Dendritic cell treated with granulocyte-macrophage colony-stimulating factor and Interleukin-4, amounts not matched to agents 40 ng/mL and 50 ng/mL, for 4 days (primary cell): ENCODE data around the gene SGF29.

Experiments used
- H3K27ac Mint-ChIP-seq: one replicate; pipeline ENCODE4 v1.8.0; 2022; ENCODE audit warnings: mild to moderate bottlenecking, mixed read lengths
- H3K27me3 Mint-ChIP-seq: one replicate; pipeline ENCODE4 v1.8.0; 2022; ENCODE audit warnings: mild to moderate bottlenecking, mixed read lengths
- H3K36me3 Mint-ChIP-seq: one replicate; pipeline ENCODE4 v1.8.0; 2022; ENCODE audit warnings: low read depth, mixed read lengths
- H3K4me1 Mint-ChIP-seq: one replicate; pipeline ENCODE4 v1.8.0; 2022; ENCODE audit warnings: low read depth, mixed read lengths
- H3K4me3 Mint-ChIP-seq: one replicate; pipeline ENCODE4 v1.8.0; 2022; ENCODE audit warnings: mild to moderate bottlenecking, moderate library complexity, mixed read lengths
- H3K9me3 Mint-ChIP-seq: one replicate; pipeline ENCODE4 v1.8.0; 2022; ENCODE audit warnings: mixed read lengths
- intact Hi-C: fragments of 100-400 bp; cut with micrococcal nuclease; formaldehyde crosslinking; loops from one replicate; pipeline ENCODE4 v1.15.0; 2022

The SGF29 gene

DNA sequence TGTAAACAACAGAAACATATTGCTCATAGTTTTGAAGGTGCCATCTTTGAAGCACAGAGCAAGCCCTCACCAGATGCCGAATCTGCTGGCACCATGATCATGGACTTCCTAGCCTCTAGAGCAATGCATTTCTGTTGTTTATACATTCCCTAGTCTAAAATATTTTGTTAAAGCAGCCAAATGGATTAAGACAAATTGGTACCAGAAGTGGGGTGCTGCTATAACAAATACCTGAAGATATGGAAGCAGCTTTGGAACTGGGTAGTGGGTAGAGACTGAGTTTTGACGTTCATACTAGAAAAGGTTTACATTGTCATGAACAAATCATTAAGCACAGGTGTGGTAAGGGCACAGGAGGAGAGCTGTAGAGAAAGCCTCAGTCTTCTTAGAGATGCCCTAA, 13.6 kb downstream of the SGF29 start:
- Mint-ChIP-seq H3K27ac (no peak overlapping the region), H3K4me1 (peaks cover 13% of the 10 kb centered on the region), H3K36me3 (peaks cover 26% of the 10 kb centered on the region), H3K9me3 (peaks cover 9% of the 10 kb centered on the region), H3K27me3 (no peaks in the 10 kb centered on the region), H3K4me3 (no peak overlapping the region)
- intact Hi-C loops: no loop called here

DNA sequence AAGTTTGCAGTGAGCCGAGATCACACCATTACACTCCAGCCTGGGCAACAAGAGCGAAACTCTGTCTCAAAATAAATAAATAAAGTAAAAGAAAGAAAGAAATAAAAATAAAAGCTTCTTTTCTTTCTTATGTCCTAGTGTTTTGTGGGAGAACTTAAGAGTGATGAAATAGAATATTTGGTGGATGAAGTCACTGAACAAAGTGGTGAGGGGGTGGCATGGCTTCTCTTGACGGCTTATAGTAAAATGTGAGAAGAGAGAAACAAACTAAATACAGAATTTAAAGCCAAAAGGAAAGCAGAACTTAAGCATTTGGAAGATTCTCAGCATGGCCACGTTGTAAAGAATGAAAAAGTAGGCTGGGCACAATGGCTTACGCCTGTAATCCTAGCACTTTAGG, 15.3 kb downstream of the SGF29 start:
- Mint-ChIP-seq H3K27me3 (no peaks in the 10 kb centered on the region), H3K9me3 (peaks cover 9% of the 10 kb centered on the region), H3K27ac (no peak overlapping the region), H3K4me3 (no peak overlapping the region), H3K4me1 (peaks cover 26% of the 10 kb centered on the region), H3K36me3 (peaks cover 26% of the 10 kb centered on the region)
- intact Hi-C loops: no loop called here

DNA sequence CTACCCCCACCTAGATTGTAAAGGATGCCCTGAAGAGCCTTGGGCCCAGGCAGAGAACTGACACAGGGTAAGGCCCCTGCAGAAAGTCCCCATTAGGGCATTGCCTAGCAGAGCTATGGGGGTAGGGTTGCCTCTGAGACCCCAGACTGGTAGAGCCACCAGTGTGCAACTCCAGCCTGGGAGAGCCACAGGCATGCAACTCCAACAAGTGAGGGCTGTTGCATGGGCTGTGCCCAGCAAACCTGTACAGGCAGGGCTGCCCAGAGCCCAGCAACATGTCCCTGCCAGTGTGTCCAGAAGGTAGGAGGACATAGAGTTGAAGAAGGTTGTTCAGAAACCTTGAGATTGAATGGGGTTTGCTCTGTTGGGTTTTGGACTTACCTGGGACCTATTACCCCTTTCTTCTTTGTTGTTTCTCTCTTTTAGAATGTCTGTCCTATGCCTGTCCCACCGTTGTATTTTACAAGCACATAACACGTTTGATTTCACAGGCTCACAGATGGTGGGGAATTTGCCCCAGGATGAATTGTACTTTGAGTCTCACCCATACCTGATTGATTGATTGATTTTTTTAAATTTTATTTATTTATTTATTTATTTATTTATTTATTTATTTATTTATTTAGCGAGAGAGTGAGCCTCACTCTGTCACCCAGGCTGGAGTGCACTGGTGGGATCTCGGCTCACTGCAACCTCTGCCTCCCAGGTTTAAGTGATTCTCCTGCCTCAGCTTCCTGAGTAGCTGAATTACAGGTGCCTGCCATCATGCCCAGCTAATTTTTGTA, 16.4 kb downstream of the SGF29 start:
- Mint-ChIP-seq H3K9me3 (peaks cover 9% of the 10 kb centered on the region), H3K4me3 (no peak overlapping the region), H3K27ac (no peak overlapping the region), H3K36me3 (peaks cover 23% of the 10 kb centered on the region), H3K4me1 (peaks cover 34% of the 10 kb centered on the region), H3K27me3 (no peaks in the 10 kb centered on the region)
- intact Hi-C loops: no loop called here

DNA sequence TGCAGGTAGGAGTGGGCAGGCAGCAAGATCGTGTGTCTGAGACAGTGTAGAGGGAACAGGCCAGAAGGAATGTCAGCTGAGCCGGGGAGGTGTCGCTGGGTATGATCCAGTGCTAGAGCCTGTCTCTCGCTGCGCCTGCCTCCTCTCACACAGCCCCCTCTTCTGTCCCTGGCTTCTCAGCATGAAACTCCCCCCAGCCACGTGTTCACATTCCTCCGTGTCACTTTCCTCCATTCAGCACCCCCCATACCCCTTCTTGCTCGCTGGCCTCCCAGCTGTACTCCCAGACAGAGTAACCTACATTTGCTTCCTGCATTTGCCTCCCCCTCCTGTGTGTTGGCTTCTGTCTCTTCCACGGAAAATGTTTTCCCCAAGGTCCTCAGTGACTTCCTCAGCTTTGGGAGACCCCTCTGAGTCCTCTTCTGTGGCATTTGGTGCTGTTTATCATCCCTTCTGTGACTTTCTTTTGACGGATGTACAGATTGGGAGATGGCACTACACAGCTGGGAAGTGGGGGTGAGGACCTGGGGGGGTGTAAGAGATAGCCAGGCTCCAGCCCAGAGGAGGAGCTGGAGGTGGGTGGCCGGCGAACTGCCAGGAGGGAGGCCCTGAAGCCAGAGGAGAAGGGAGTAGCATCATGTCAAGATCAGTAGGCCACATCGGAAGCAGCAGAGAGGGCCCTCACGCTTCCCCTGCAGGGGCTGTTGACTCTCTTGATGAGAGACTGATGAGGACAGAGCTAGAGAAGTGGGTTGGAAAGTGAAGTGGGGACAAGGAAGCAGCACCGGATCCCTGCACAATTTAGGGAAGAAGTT, 19.2 kb downstream of the SGF29 start:
- Mint-ChIP-seq H3K4me1 (peaks cover 28% of the 10 kb centered on the region), H3K27me3 (no peaks in the 10 kb centered on the region)

DNA sequence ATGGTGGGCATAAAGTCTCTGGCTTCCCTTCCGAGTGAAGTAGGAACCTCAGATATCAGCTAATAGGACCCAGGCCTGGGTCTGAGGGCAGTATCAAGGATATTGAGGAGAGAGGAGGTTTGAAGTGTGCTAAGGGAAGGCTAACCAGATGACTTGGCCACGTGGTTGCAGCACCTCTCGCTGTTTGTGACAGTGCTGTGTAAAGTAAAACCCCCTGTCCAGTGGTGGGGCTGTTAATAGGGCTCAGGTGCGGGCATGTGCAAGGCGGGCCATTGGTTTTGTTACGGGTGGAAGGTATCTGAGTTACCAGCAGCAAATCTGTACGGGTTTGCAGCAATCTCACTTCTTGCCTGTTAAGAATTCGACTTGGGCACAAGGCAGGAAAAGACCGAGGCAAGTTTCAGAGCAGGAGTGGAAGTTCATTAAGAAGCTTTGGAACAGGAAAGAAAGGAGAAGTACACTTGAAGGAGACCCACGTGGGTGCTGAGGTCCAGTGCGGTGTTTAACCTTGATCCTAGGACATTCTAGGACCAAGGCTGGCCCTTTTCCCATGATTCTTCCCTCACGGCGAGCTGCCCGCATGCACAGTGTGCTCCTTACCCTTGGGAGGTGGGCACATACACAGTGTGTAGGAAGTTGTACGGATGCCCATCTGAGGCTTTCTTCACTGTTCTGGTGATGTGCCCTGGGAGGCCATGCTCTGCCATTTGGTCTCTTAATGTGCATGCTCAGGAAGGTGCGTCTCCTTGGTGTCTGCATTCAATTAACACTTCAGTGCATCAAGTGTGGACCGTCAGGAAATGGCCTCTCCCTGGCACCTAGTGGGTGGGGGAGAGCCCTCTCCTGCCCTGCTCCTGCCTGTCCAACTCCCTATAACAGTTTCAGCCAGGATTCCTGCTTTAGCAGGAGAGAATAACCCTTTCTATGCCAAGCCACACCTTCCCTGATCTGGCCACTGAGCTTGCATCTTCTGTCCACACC, 20.3 kb downstream of the SGF29 start:
- peaks cover 28% of the 10 kb centered on the region for H3K4me1 Mint-ChIP-seq
- H3K9me3 Mint-ChIP-seq: no peaks in the 10 kb centered on the region
- H3K27ac Mint-ChIP-seq: peak overlapping the region; percentile 60
- no peaks in the 10 kb centered on the region for H3K27me3 Mint-ChIP-seq
- intact Hi-C loops: no loop called here
- peak overlapping the region; percentile 9 for H3K4me3 Mint-ChIP-seq
- H3K36me3 Mint-ChIP-seq: no peaks in the 10 kb centered on the region

More for the DNA sequence above, 19.2 kb downstream of the SGF29 start:
- H3K36me3 Mint-ChIP-seq: no peaks in the 10 kb centered on the region
- peak overlapping the region; percentile 60 for H3K27ac Mint-ChIP-seq
- peak overlapping the region; percentile 6 for H3K4me3 Mint-ChIP-seq
- intact Hi-C loops: no loop called here
- no peaks in the 10 kb centered on the region for H3K9me3 Mint-ChIP-seq

DNA sequence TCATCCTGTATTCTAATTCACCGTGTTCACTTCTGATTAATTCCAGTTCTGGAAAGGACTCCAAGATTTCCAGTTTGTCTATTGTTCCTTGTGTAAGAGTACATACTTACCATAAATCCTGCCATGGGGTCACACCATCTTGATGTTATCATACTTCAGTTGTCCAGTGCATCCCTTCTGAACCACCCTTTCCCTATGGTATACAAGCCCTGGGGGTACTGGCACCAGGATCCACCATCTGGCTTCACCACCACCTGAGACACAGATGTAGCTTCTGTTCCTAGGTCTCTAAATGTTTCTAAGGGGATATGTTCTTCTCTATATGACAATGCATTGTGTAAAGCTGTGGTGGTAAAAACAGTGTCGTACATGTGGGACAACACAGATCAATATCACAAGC, 21.2 kb downstream of the SGF29 start:
- Mint-ChIP-seq H3K9me3 (no peaks in the 10 kb centered on the region), H3K27ac (no peak overlapping the region), H3K4me1 (peaks cover 28% of the 10 kb centered on the region), H3K36me3 (peaks cover 5% of the 10 kb centered on the region), H3K4me3 (no peak overlapping the region), H3K27me3 (no peaks in the 10 kb centered on the region)
- intact Hi-C loops: no loop called here

DNA sequence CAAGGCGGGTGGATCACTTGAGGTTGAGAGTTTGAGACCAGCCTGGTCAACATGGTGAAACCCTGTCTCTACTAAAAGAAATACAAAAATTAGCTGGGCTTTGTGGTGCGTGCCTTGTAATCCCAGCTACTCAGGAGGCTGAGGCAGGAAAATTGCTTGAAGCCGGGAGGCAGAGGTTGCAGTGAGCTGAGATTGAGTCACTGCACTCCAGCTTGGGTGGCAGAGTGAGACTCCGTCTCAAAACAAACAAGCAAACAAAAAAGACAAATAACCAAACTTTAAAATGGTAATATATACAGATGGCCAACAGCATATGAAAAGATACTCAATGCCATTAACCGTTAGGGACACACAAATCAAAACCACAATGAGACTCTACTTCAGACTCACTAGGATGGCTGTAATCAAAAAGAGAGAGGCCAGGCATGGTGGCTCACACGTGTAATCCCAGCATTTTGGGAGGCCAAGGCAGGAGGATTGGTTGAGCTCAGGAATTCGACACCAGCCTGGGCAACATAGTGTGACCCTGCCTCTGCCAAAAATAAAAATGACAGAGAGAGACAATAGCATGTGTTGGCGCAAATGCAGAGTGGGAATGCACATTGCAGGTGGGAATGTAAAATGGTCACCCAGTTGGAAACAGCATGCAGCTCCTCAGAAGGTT, 21.9 kb downstream of the SGF29 start:
- peaks cover 28% of the 10 kb centered on the region for H3K4me1 Mint-ChIP-seq
- H3K36me3 Mint-ChIP-seq: peaks cover 12% of the 10 kb centered on the region
- H3K27ac Mint-ChIP-seq: no peak overlapping the region
- H3K9me3 Mint-ChIP-seq: no peaks in the 10 kb centered on the region
- no peak overlapping the region for H3K4me3 Mint-ChIP-seq
- intact Hi-C loops: no loop called here
- H3K27me3 Mint-ChIP-seq: no peaks in the 10 kb centered on the region

DNA sequence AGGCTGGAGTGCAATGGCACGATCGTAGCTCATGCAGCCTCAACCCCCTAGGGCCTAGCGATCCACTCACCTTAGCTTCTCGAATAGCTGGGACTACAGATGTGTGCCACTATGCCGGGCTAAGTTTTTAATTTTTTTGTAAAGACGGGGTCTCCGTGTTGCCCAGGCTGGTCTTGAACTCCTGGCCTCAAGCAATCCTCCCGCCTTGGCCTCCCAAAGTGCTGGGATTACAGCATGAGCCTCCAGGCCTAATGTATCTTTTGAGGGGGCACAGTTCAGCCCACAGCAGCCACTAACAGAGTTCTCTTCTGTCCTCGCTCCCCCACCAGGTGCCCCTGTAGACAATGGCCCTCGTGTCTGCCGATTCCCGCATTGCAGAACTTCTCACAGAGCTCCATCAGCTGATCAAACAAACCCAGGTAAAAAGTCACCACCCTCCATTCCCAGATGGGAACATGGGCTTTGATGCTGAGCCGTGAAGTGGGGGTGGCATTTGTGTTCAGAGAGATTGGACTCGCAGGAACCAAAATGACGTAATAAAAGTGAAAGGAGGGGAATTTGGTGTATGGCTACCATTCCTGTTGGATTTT, 27.1 kb downstream of the SGF29 start:
- intact Hi-C loops: no loop called here
- no peak overlapping the region for H3K27ac Mint-ChIP-seq
- H3K9me3 Mint-ChIP-seq: no peaks in the 10 kb centered on the region

DNA sequence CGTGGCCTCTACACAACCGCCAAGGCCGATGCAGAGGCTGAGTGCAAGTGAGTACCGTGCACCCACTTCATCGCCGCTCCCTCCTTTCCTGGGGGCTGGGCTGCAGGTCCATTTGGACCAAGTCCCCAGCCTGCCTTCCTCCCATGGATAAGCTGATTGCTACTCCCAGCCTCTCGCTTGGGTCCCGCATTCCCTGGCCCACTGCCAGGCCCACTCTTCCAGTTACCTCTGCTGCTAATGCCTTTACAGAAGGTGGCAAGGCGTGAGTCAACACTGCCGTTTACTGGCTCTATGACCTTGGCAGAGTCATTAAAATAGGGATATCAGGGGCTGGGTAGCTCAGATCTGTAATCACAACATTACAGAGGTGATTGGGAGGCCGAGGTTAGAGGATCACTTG, 32.0 kb downstream of the SGF29 start:
- Mint-ChIP-seq H3K4me3 (no peak overlapping the region), H3K9me3 (no peaks in the 10 kb centered on the region), H3K27me3 (no peaks in the 10 kb centered on the region), H3K36me3 (peaks cover 96% of the 10 kb centered on the region), H3K27ac (no peak overlapping the region), H3K4me1 (peaks cover 9% of the 10 kb centered on the region)
- intact Hi-C loops: no loop called here

More for the DNA sequence above, 27.1 kb downstream of the SGF29 start:
- Mint-ChIP-seq H3K4me3 (no peak overlapping the region), H3K4me1 (peaks cover 5% of the 10 kb centered on the region), H3K27me3 (no peaks in the 10 kb centered on the region), H3K36me3 (peaks cover 64% of the 10 kb centered on the region)

DNA sequence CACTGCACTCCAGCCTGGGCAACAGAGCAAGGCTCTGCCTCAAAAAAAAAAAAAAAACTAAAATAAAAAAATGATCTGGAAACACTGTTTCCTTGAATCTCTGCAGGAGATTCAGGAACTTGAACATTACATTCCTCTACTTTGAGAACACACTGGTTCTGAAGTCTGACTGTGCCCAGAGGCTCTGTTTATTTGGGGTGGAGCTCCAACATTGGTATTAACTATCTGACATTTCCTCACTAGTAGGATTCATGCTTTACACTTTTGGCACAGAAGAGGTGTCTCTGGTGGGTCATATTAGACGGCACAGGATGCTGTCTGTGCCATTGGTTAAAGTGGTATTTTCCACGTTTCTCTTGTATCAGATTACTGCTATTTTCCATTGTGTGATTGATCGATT, 32.7 kb downstream of the SGF29 start:
- H3K27ac Mint-ChIP-seq: no peak overlapping the region
- intact Hi-C loops: no loop called here
- H3K4me1 Mint-ChIP-seq: peaks cover 9% of the 10 kb centered on the region
- no peaks in the 10 kb centered on the region for H3K9me3 Mint-ChIP-seq
- H3K4me3 Mint-ChIP-seq: no peak overlapping the region
- no peaks in the 10 kb centered on the region for H3K27me3 Mint-ChIP-seq
- H3K36me3 Mint-ChIP-seq: peaks cover 96% of the 10 kb centered on the region

DNA sequence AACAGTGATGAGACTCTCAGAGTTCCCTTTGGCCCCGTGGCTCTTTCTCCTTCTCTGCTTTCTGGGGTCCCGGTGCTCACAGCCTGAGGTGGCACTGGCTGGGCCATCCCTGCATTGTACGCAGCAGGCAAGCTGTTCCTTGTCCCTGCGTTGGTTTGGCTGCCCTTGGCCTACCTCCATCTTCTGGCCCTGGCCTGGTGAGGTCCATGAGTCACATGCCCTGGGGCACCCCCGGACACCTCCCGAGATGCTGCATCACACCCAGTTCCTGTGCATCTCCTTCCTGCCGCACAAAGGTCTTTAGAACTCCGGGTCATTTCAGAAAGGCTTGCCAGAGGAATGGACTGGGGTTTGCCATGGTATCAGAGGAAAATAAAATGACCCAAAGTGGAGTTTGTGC, 33.7 kb downstream of the SGF29 start:
- Mint-ChIP-seq H3K9me3 (no peaks in the 10 kb centered on the region), H3K4me3 (no peak overlapping the region), H3K27me3 (no peaks in the 10 kb centered on the region), H3K4me1 (peaks cover 9% of the 10 kb centered on the region), H3K27ac (no peak overlapping the region), H3K36me3 (peaks cover 96% of the 10 kb centered on the region)
- intact Hi-C loops: no loop called here

DNA sequence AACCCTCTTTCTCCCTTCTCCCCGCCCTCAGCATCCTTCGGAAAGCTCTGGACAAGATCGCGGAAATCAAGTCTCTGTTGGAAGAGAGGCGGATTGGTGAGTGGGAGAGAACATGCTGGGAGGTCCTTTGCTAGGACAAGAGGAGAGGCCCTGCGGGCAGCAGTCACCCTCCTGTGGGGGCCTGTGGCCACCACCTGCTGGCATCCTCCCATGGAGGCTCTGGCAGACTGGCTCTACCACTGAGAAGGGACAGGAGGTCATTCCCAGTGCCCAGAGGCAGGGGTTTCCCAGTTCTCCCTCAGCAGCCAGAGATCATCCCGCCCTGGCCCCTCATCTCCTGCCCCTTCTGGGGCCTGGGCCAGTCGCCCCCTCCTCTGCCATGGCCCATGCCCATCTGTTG, 35.3 kb downstream of the SGF29 start:
- Mint-ChIP-seq H3K4me3 (no peak overlapping the region), H3K4me1 (peaks cover 9% of the 10 kb centered on the region), H3K9me3 (no peaks in the 10 kb centered on the region), H3K27me3 (no peaks in the 10 kb centered on the region), H3K27ac (no peak overlapping the region), H3K36me3 (peaks cover 86% of the 10 kb centered on the region)
- intact Hi-C loops: no loop called here

DNA sequence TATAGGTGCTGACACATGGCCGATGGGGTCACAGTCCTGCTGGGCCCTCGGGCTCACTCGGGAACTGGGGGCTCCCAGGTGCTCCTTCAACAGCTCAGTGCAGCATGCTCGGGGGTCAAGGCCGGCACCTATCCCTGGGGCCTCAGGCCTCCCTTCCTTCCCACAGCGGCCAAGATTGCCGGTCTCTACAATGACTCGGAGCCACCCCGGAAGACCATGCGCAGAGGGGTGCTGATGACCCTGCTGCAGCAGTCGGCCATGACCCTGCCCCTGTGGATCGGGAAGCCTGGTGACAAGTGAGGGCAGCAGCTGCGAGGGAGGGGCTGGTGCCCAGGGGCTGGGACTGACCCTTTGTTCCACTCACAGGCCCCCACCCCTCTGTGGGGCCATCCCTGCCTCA, 36.2 kb downstream of the SGF29 start:
- H3K9me3 Mint-ChIP-seq: no peaks in the 10 kb centered on the region
- peaks cover 78% of the 10 kb centered on the region for H3K36me3 Mint-ChIP-seq
- intact Hi-C loops: no loop called here
- H3K27ac Mint-ChIP-seq: no peak overlapping the region
- peaks cover 9% of the 10 kb centered on the region for H3K4me1 Mint-ChIP-seq
- no peaks in the 10 kb centered on the region for H3K27me3 Mint-ChIP-seq
- no peak overlapping the region for H3K4me3 Mint-ChIP-seq
